ENCODE data around the gene LPCAT3. TPM values are rescaled to one million over a fixed set of nuclear protein-coding genes. Genes with fewer than 3 reads are reported as not detected.
A peak's percentile ranks its signal among the peaks of the same experiment; 100 is the strongest.
"Not testable (repeated sequence)": the region's sequence is repeated elsewhere in the genome, so short reads cannot be mapped to it uniquely, and the experiment has no call there.

LPCAT3 gene
- total RNA-seq, 1 donor from 2014 or later, result 14.6 TPM

DNA sequence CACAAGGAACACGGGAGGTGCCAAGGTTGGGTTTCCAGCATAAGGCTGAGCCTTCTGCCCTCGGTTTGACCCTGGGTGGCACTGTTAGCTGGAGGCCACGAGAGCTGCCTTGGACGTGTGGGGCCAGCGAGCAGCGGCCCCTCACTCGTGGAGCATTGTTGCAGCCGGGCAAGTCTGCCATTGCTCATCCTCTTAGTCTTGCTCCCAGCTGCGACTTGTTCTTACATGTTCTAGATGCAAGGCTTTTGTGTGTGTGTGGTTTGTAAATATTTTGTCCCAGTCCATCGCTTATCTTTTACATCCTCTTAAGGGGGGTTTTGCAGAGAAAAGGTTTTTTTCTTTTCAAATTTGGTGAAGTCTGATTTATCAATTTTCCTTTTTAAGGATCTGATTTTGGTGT, 21.1 kb upstream of the LPCAT3 start:
- H3K27me3 ChIP-seq (ENCODE audit: control insufficient read depth in 3 of 3, insufficient read depth in 3 of 3, low read length in 3 of 3), result no peaks in the 10 kb centered on the region
- no peaks in the 10 kb centered on the region for H3K36me3 ChIP-seq (ENCODE audit: control insufficient read depth in 3 of 3, insufficient read depth in 3 of 3, low read length in 3 of 3)
- no peaks in the 10 kb centered on the region for H3K9me3 ChIP-seq (ENCODE audit: control insufficient read depth in 3 of 3, low read length in 3 of 3)
- H3K27ac ChIP-seq (ENCODE audit: low read depth, low read length), result no peak overlapping the region
- no peak overlapping the region for H3K9ac ChIP-seq (ENCODE audit: low read depth in 1 of 3, low read length in 3 of 3)
- no peaks in the 10 kb centered on the region for H3K4me1 ChIP-seq (ENCODE audit: control insufficient read depth in 3 of 3, insufficient read depth in 3 of 3, low read length in 3 of 3)
- H3K4me3 ChIP-seq (ENCODE audit: low read length in 3 of 3), result no peak overlapping the region

DNA sequence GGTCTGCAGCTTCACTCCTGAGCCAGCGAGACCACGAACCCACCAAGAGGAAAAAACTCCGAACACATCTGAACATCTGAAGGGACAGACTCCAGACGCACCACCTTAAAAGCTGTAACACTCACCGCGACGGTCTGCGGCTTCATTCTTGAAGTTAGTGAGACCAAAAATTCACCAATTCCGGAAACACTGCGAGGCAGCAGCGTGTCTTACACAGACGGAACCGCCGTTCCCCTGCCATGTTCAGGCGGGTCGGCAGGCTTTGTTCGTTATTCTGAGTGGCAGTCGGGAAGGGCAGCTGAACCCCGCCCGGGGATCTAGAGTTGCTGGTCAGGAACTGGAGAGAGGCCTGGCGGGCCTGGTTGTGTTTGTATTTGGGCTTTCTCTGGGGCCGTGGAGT, 20.3 kb upstream of the LPCAT3 start:
- no peaks in the 10 kb centered on the region for H3K27me3 ChIP-seq (ENCODE audit: control insufficient read depth in 3 of 3, insufficient read depth in 3 of 3, low read length in 3 of 3)
- no peaks in the 10 kb centered on the region for H3K4me1 ChIP-seq (ENCODE audit: control insufficient read depth in 3 of 3, insufficient read depth in 3 of 3, low read length in 3 of 3)
- no peak overlapping the region for H3K4me3 ChIP-seq (ENCODE audit: low read length in 3 of 3)
- H3K9me3 ChIP-seq (ENCODE audit: control insufficient read depth in 3 of 3, low read length in 3 of 3), result no peaks in the 10 kb centered on the region
- H3K36me3 ChIP-seq (ENCODE audit: control insufficient read depth in 3 of 3, insufficient read depth in 3 of 3, low read length in 3 of 3), result no peaks in the 10 kb centered on the region
- H3K27ac ChIP-seq (ENCODE audit: low read depth, low read length), result no peak overlapping the region
- no peak overlapping the region for H3K9ac ChIP-seq (ENCODE audit: low read depth in 1 of 3, low read length in 3 of 3)

DNA sequence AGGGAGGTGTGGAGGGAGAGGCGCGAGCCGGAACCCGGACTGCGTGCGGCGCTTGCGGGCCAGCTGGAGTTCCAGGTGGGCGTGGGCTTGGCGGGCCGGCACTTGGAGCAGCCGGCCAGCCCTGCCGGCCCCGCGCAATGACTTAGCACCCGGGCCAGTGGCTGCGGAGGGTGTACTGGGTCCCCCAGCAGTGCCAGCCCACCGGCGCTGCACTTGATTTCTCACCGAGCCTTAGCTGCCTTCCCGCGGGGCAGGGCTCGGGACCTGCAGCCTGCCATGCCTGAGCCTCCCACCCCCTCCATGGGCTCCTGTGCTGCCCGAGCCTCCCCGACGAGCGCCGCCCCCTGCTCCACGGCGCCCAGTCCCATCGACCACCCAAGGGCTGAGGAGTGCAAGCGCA, 19.1 kb upstream of the LPCAT3 start:
- not testable (repeated sequence) for H3K27me3 ChIP-seq (ENCODE audit: control insufficient read depth in 3 of 3, insufficient read depth in 3 of 3, low read length in 3 of 3); H3K9me3 ChIP-seq (ENCODE audit: control insufficient read depth in 3 of 3, low read length in 3 of 3); H3K27ac ChIP-seq (ENCODE audit: low read depth, low read length); H3K36me3 ChIP-seq (ENCODE audit: control insufficient read depth in 3 of 3, insufficient read depth in 3 of 3, low read length in 3 of 3); H3K4me3 ChIP-seq (ENCODE audit: low read length in 3 of 3); H3K9ac ChIP-seq (ENCODE audit: low read depth in 1 of 3, low read length in 3 of 3); H3K4me1 ChIP-seq (ENCODE audit: control insufficient read depth in 3 of 3, insufficient read depth in 3 of 3, low read length in 3 of 3)

DNA sequence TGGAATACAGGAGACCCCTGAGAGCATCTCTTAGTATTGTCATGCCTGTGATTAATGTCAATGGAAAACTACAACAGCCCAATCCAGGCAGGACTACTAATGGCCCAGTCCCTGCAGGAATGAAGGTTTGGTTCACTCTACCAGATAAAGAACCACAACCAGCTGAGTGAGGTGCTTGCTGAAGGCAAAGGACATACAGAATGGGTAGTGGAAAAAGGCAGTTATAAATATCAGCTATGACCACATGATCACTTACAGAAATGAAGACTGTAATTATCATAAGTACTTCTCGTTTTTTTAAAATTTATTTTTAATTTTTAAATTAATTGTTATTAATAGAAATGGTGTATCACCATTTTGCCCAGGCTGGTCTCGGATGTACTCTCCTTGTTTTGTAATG, 17.2 kb upstream of the LPCAT3 start:
- Histone ChIP-seq H3K36me3 (ENCODE audit: control insufficient read depth in 3 of 3, insufficient read depth in 3 of 3, low read length in 3 of 3) (no peaks in the 10 kb centered on the region), H3K27ac (ENCODE audit: low read depth, low read length) (no peak overlapping the region), H3K9me3 (ENCODE audit: control insufficient read depth in 3 of 3, low read length in 3 of 3) (no peaks in the 10 kb centered on the region), H3K4me3 (ENCODE audit: low read length in 3 of 3) (no peak overlapping the region), H3K27me3 (ENCODE audit: control insufficient read depth in 3 of 3, insufficient read depth in 3 of 3, low read length in 3 of 3) (no peaks in the 10 kb centered on the region), H3K9ac (ENCODE audit: low read depth in 1 of 3, low read length in 3 of 3) (no peak overlapping the region), H3K4me1 (ENCODE audit: control insufficient read depth in 3 of 3, insufficient read depth in 3 of 3, low read length in 3 of 3) (no peaks in the 10 kb centered on the region)

DNA sequence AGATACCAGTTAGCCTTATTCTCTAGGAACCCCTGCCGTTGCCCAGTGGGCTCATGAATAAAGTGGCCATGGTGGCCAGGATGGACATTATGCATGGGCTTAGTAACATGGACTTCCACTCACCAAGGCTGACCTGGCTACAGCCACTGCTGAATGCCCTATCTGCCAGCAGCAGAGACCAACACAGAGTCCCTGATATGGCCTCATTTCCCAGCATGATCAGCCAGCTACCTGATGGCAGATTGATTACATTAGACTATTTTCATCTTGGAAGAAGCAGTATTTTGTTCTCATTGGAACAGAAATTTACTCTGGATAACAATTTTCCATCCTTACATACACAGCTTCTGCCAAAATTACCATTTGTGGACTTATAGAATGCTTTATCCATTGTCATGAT, 16.2 kb upstream of the LPCAT3 start:
- no peaks in the 10 kb centered on the region for H3K9me3 ChIP-seq (ENCODE audit: control insufficient read depth in 3 of 3, low read length in 3 of 3)
- no peak overlapping the region for H3K27ac ChIP-seq (ENCODE audit: low read depth, low read length)
- H3K4me1 ChIP-seq (ENCODE audit: control insufficient read depth in 3 of 3, insufficient read depth in 3 of 3, low read length in 3 of 3), result no peaks in the 10 kb centered on the region
- no peaks in the 10 kb centered on the region for H3K27me3 ChIP-seq (ENCODE audit: control insufficient read depth in 3 of 3, insufficient read depth in 3 of 3, low read length in 3 of 3)
- H3K9ac ChIP-seq (ENCODE audit: low read depth in 1 of 3, low read length in 3 of 3), result no peak overlapping the region
- H3K36me3 ChIP-seq (ENCODE audit: control insufficient read depth in 3 of 3, insufficient read depth in 3 of 3, low read length in 3 of 3), result no peaks in the 10 kb centered on the region
- no peak overlapping the region for H3K4me3 ChIP-seq (ENCODE audit: low read length in 3 of 3)

DNA sequence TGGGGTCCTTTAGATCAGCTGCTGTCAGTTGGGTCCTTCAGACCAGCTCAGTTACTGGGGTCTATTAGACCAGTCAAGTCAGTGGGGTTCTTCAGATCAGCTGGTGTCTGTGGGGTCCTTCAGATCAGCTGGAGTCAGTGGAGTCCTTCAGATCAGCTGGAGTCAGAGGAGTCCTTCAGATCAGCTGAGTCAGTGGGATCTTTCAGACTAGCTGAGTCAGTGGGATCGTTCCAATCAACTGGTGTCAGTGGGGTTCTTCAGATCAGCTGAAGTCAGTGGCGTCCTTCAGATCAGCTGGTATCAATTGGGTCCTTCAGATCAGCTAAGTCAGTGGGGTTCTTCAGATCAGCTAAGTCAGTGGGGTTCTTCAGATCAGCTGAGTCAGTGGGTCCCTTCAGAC, 14.7 kb upstream of the LPCAT3 start:
- Histone ChIP-seq H3K4me1 (ENCODE audit: control insufficient read depth in 3 of 3, insufficient read depth in 3 of 3, low read length in 3 of 3) (no peaks in the 10 kb centered on the region), H3K4me3 (ENCODE audit: low read length in 3 of 3) (no peak overlapping the region), H3K36me3 (ENCODE audit: control insufficient read depth in 3 of 3, insufficient read depth in 3 of 3, low read length in 3 of 3) (no peaks in the 10 kb centered on the region), H3K9ac (ENCODE audit: low read depth in 1 of 3, low read length in 3 of 3) (no peak overlapping the region), H3K27ac (ENCODE audit: low read depth, low read length) (no peak overlapping the region), H3K27me3 (ENCODE audit: control insufficient read depth in 3 of 3, insufficient read depth in 3 of 3, low read length in 3 of 3) (no peaks in the 10 kb centered on the region), H3K9me3 (ENCODE audit: control insufficient read depth in 3 of 3, low read length in 3 of 3) (no peaks in the 10 kb centered on the region)

DNA sequence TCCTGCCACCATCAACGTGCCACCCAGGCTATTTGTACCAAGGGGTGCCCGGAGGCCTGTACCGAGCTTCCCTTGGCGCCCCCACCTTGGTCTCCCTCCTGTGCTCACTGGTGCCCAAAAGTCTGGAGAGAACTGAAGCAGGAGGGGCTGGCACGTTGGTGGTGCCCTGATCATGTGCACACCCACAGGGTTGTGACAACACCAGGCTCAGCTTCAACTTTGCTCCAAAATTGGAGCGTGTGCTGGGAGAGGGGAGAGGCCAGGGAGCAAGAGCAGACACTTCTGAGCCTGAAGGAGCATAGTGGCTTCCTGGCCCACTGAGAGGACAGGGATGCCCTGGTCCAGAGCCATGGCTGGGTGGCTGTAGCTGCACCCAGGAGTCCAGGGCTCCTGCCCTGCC, 13.0 kb upstream of the LPCAT3 start:
- H3K9me3 ChIP-seq (ENCODE audit: control insufficient read depth in 3 of 3, low read length in 3 of 3), result no peaks in the 10 kb centered on the region
- no peak overlapping the region for H3K27ac ChIP-seq (ENCODE audit: low read depth, low read length)
- H3K4me3 ChIP-seq (ENCODE audit: low read length in 3 of 3), result no peak overlapping the region
- no peak overlapping the region for H3K9ac ChIP-seq (ENCODE audit: low read depth in 1 of 3, low read length in 3 of 3)
- no peaks in the 10 kb centered on the region for H3K36me3 ChIP-seq (ENCODE audit: control insufficient read depth in 3 of 3, insufficient read depth in 3 of 3, low read length in 3 of 3)
- H3K27me3 ChIP-seq (ENCODE audit: control insufficient read depth in 3 of 3, insufficient read depth in 3 of 3, low read length in 3 of 3), result no peaks in the 10 kb centered on the region
- no peaks in the 10 kb centered on the region for H3K4me1 ChIP-seq (ENCODE audit: control insufficient read depth in 3 of 3, insufficient read depth in 3 of 3, low read length in 3 of 3)

DNA sequence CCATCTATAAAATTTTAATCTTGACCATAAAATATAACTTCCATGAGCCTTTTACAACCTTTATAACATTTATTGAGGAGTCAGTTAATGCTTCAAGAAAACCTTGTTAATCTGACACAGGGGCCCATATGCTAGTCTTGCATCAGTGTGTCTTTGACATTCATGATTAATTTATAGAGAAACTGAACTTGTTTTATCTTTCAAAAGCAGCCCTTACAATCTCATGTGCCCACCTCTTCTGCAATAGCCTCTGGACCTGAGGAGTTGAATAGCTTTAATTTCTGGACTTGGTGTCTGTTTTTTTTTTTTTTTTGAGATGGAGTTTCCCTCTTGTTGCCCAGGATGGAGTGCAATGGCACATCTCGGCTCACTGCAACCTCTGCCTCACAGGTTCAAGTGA, 8.6 kb upstream of the LPCAT3 start:
- no peak overlapping the region for H3K4me3 ChIP-seq (ENCODE audit: low read length in 3 of 3)
- no peaks in the 10 kb centered on the region for H3K9me3 ChIP-seq (ENCODE audit: control insufficient read depth in 3 of 3, low read length in 3 of 3)
- no peaks in the 10 kb centered on the region for H3K4me1 ChIP-seq (ENCODE audit: control insufficient read depth in 3 of 3, insufficient read depth in 3 of 3, low read length in 3 of 3)
- H3K9ac ChIP-seq (ENCODE audit: low read depth in 1 of 3, low read length in 3 of 3), result no peak overlapping the region
- no peak overlapping the region for H3K27ac ChIP-seq (ENCODE audit: low read depth, low read length)
- no peaks in the 10 kb centered on the region for H3K27me3 ChIP-seq (ENCODE audit: control insufficient read depth in 3 of 3, insufficient read depth in 3 of 3, low read length in 3 of 3)
- no peaks in the 10 kb centered on the region for H3K36me3 ChIP-seq (ENCODE audit: control insufficient read depth in 3 of 3, insufficient read depth in 3 of 3, low read length in 3 of 3)

DNA sequence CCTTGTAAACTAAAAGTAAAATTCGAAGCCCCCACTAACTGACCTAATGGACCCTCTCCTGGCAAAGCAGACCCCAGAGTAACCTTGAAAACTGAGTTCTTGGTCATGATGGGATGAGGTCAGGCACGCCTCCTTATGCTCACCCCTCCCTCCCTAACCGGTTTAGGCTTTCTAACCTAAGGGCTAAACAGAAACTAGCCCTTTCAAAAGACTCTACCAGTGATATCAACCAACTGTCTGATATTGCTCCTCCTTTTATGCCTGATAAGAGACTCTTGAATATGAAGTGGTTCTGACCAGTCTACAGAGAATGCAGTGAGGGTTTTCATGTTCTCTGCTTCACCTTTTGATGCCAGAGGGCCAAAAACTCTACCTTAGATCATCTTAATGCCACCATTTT, 4.8 kb upstream of the LPCAT3 start:
- no peak overlapping the region for H3K9ac ChIP-seq (ENCODE audit: low read depth in 1 of 3, low read length in 3 of 3)
- H3K4me1 ChIP-seq (ENCODE audit: control insufficient read depth in 3 of 3, insufficient read depth in 3 of 3, low read length in 3 of 3), result peaks cover 0 to 4% (median 0%) of the 10 kb centered on the region in 3 donors
- no peaks in the 10 kb centered on the region for H3K36me3 ChIP-seq (ENCODE audit: control insufficient read depth in 3 of 3, insufficient read depth in 3 of 3, low read length in 3 of 3)
- H3K4me3 ChIP-seq (ENCODE audit: low read length in 3 of 3), result no peak overlapping the region
- H3K27ac ChIP-seq (ENCODE audit: low read depth, low read length), result no peak overlapping the region
- no peaks in the 10 kb centered on the region for H3K27me3 ChIP-seq (ENCODE audit: control insufficient read depth in 3 of 3, insufficient read depth in 3 of 3, low read length in 3 of 3)
- H3K9me3 ChIP-seq (ENCODE audit: control insufficient read depth in 3 of 3, low read length in 3 of 3), result no peaks in the 10 kb centered on the region

DNA sequence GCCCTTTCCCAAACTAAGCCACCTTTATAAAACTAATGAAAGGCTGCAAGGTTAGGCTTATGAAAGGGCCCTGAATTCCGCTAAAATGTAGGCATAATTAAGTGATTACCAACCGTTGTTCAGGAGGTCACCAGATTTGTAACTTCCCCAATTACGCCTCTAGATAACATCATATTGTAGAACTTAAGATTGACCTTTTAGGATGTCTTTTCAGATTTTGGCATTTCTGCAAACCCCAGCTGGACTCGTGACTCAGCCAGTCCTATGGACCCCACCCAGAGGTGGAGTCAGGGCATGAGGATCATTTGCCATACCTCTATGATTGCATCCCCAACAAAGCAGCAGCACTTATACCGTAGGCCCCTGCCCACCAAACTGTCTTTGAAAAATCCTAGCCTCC, 3.7 kb upstream of the LPCAT3 start:
- H3K4me1 ChIP-seq (ENCODE audit: control insufficient read depth in 3 of 3, insufficient read depth in 3 of 3, low read length in 3 of 3), result peaks cover 7 to 9% (median 9%) of the 10 kb centered on the region in 3 donors
- H3K9ac ChIP-seq (ENCODE audit: low read depth in 1 of 3, low read length in 3 of 3), result no peak overlapping the region
- H3K9me3 ChIP-seq (ENCODE audit: control insufficient read depth in 3 of 3, low read length in 3 of 3), result no peaks in the 10 kb centered on the region
- H3K27me3 ChIP-seq (ENCODE audit: control insufficient read depth in 3 of 3, insufficient read depth in 3 of 3, low read length in 3 of 3), result no peaks in the 10 kb centered on the region
- no peak overlapping the region for H3K4me3 ChIP-seq (ENCODE audit: low read length in 3 of 3)
- no peaks in the 10 kb centered on the region for H3K36me3 ChIP-seq (ENCODE audit: control insufficient read depth in 3 of 3, insufficient read depth in 3 of 3, low read length in 3 of 3)
- H3K27ac ChIP-seq (ENCODE audit: low read depth, low read length), result no peak overlapping the region

DNA sequence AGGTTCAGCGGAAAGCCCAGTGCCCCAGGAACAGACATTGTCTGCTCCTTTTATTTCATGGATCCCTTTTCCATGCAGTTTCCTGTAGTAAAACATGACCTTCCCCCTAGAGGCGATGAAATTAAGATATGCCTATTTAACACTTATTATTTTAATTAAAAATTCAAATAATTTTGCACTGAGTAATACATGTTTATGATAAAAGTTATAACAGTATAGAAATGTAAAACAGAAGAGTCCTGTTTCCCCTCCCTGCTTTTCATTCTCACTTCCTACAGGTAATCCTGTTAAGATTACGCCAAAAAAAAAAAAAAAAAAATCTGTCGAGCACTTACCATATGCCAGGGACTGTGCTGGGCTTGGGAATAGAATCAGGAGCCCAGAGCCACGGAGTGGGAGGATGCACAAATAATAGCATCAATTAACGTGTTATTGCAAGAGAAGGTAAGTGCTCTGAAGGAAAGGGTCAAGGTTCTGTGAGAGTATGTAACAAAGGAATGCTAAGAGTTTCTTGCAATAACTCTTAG, 830 bp upstream of the LPCAT3 start:
- no peaks in the 10 kb centered on the region for H3K9me3 ChIP-seq (ENCODE audit: control insufficient read depth in 3 of 3, low read length in 3 of 3)
- H3K9ac ChIP-seq (ENCODE audit: low read depth in 1 of 3, low read length in 3 of 3), result peak overlapping the region; percentile 44 to 97 (median 89)
- peak overlapping the region; percentile 98 for H3K27ac ChIP-seq (ENCODE audit: low read depth, low read length)
- peaks cover 0 to 3% (median 0%) of the 10 kb centered on the region in 3 donors for H3K36me3 ChIP-seq (ENCODE audit: control insufficient read depth in 3 of 3, insufficient read depth in 3 of 3, low read length in 3 of 3)
- peaks cover 23 to 28% (median 24%) of the 10 kb centered on the region in 3 donors for H3K4me1 ChIP-seq (ENCODE audit: control insufficient read depth in 3 of 3, insufficient read depth in 3 of 3, low read length in 3 of 3)
- H3K27me3 ChIP-seq (ENCODE audit: control insufficient read depth in 3 of 3, insufficient read depth in 3 of 3, low read length in 3 of 3), result no peaks in the 10 kb centered on the region
- H3K4me3 ChIP-seq (ENCODE audit: low read length in 3 of 3), result peak overlapping the region; percentile 49 to 70 (median 68)

Data from skeletal muscle tissue (tissue), 4 donors.